AG09319 (cell line): ENCODE results near the gene RACK1.
"Not testable (repeated sequence)": the region's sequence is repeated elsewhere in the genome, so short reads cannot be mapped to it uniquely, and the experiment has no call there.

Source experiments
- DNase-seq: peaks from one replicate; pipeline ENCODE4 v3.0.0-alpha.2; 2010; ENCODE audit warnings: low read depth; ENCODE audit errors: extremely low read depth
- TF ChIP-seq, protein P1 (sequence below): IDR thresholded peaks from 2 replicates; pipeline ENCODE4 v1.5.1; 2011; ENCODE audit warnings: low read depth, mild to moderate bottlenecking, inconsistent platforms, low read length, moderate library complexity

Gene RACK1

DNA sequence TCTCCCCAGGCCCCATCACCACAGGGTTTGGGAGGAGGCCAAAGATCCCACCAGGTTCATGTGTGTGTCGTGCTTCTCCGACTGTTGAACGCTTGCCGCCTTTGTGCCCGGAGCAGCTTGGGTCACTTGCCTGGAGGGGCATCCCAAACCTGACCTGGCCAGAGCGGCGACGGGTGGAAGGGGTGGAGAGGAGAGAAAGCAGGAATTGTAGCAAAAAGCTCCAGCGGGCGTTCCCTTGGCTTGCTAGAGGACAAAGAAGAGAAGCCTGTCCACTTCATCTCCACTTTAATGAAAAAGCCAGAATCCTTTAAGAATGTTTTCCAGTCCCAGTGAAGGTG lies 23.6 kb downstream of the RACK1 start:
- DNase-seq = no peak
- TF ChIP-seq, protein P1, sequence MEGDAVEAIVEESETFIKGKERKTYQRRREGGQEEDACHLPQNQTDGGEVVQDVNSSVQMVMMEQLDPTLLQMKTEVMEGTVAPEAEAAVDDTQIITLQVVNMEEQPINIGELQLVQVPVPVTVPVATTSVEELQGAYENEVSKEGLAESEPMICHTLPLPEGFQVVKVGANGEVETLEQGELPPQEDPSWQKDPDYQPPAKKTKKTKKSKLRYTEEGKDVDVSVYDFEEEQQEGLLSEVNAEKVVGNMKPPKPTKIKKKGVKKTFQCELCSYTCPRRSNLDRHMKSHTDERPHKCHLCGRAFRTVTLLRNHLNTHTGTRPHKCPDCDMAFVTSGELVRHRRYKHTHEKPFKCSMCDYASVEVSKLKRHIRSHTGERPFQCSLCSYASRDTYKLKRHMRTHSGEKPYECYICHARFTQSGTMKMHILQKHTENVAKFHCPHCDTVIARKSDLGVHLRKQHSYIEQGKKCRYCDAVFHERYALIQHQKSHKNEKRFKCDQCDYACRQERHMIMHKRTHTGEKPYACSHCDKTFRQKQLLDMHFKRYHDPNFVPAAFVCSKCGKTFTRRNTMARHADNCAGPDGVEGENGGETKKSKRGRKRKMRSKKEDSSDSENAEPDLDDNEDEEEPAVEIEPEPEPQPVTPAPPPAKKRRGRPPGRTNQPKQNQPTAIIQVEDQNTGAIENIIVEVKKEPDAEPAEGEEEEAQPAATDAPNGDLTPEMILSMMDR = no peak

DNA sequence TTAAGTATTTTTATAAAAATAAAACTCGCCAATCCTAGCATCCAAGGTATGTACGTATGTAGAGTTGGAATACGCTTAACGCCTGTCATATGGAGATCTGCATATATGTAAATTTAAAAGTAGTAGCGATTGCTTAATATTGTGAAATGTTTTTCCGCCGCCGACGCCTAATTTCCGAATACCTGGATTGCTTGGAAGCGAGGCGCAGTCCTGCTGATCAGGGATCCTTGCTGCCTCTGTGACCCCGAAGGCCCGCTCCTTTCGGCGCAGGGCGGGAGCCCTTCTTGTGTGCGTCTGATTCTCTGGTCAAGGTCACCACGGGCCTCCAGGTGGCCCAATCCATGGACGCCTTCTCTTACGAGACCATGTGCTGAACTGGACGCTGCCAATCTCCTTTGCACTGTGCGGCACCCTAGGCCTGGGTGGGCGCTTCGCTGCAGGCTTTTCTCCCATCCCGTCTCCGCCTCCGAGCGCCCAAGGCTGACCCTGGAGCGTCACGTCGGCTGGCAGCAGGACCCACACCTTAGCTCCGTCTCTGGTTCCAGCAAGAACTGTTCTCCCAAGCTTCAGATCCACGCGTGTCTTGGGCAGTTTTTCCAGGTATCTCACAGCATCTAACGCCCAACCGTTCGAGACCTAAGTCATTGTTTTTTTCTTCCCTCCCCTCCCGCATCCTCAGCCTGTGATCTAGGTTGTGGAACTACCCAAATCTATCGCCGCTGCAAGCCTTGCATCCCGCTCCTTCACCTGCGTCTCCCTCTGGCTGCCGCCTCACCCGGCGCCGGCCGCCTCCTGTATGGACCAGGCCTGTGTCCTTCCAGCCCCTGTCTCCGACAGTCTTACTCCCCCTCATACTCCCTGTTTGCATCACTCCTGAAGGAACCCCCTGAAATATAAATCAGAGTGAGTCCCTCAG lies 24.2 kb downstream of the RACK1 start:
- no peak for DNase-seq
- TF ChIP-seq, protein P1 = no peak

DNA sequence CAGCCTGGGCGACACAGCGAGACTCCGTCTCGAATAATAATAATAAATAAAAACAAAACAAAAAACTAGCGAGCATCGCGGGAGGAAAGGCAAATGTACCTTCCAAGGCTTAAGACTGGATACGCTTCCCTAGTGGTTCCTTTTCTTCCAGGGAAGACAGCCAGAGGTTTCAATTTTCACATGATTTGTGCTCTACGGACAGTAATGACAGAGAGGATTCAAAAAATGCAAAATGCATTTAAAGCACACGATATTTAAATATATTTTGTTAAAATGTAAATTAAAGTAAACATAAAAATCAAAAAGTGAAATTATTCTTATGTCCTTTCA lies 24.9 kb downstream of the RACK1 start:
- TF ChIP-seq, protein P1 = no peak
- no peak for DNase-seq

DNA sequence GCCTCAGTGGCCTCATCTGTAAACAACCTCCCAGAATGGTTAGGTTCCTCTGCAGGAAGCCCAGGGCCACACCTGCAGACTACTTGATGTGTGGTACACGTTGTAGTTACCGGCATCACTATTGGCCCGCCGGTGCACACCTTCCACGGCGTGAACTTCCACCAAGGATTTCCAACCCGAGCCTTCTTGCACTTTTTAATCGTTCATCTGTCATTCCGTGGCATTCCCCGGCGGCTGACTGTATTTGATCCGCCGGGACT lies 26.0 kb downstream of the RACK1 start:
- TF ChIP-seq, protein P1 = no peak
- DNase-seq = no peak

DNA sequence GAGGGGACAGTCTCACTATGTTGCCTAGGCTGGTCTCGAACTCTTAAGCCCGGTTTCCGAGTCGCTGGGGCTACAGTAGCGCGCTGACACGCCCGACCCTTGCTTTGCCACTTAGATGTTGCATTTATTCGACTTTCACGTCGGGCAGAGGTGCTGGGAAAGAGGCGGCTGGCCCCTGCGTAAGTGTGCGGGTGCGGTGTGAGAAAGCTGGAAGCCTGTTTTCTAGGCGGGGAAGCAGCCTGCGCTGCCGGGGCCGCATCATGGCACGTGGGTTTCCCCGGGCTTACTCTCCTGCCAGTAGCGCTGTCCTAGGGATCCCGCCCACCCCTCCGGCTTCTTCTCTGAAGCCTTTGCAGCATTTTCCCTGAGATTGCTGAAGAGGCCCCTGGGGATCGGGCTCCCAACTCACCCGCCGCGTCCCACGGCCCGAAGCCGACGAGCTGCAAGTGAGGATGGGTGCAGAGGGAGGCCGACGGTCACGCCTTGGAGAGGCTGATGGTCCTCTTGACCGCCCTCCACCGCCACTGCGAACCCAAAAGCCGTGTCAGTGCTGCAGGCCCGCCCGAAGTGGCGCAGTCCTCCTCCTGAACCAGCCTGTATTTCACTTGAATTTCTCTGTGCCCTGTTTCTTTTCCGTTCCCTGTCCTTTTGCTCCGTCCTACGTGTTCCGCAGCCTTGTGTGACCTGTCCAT lies 26.4 kb downstream of the RACK1 start:
- TF ChIP-seq, protein P1 = no peak
- no peak for DNase-seq

DNA sequence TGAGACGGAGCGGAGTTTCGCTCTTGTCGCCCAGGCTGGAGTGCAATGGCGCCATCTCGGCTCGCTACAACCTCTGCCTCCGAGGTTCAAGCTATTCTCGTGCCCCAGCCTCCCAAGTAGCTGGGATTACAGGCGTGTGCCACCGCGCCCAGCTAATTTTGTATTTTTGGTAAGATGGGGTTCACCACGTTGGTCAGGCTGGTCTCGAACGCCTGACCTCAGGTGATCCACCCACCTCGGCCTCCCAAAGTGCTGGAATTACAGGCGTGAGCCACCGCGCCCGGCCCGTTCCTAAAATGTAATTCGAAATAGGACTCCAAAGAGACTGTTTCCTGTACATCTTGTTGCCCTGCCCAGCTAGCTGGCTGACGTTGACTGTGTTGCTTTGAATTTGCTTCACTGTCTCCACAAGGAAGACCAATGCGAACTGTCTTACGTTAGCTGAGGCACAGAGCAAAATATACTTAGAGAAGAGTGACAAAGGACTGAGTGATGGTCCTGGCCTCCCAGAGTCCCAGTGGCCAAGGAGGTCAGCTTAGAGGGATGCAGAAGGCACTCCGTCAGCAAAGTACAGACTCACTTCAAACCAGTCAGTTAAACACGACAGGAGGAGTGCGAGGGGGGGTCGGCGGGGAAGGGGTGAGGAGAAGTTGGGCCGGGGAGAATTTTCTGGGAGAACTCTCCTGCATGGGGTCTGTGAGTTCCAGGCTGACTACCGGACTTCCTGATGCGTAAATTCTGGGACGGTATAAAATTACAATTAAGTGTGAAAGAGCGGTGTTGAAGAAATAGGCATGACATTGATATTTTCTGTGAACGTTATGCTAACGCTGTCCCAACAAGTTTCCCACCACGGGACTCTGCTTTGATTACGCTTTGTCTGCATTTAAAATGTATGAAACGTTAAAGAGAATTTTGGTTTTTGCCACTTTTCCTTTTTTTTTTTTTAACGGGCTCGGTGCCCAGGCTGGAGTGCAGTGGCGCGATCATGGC lies 27.4 kb downstream of the RACK1 start:
- no peak for DNase-seq
- TF ChIP-seq, protein P1 = no peak

DNA sequence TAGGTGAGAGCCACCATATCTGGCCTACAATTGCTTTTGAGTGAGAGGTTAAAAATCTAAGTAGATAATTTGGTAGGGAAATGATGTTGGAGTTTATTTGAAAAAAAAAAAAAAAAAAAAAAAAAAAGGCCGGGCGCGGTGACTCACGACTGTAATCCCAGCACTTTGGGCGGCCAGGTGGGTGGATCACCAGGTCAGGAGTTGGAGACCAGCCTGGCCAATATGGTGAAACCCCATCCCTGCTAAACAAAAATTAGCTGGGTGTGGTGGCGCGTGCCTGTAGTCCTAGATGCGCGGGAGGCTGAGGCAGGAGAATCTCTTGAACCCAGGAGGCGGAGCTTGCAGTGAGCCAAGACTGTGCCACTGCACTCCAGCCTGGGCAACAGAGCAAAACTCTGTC lies 29.5 kb downstream of the RACK1 start:
- not testable (repeated sequence) for DNase-seq
